B cell (primary cell): ENCODE data around the gene AFG1L. TPM values are rescaled to one million over a fixed set of nuclear protein-coding genes. Genes with fewer than 3 reads are reported as not detected.
A peak's percentile ranks its signal among the peaks of the same experiment; 100 is the strongest.

Experiments used
- ATAC-seq: fragments of 200-7000 bp; cut with Tn5 transposase; one replicate; pipeline ENCODE4 v1.10.0; 2021; ENCODE audit warnings: low read depth, mild to moderate bottlenecking, moderate number of reproducible peaks, moderate library complexity
- CTCF ChIA-PET: fragments of 350-600 bp; sonication (Branson Sonifier 250); formaldehyde crosslinking; loops from one replicate; lab custom pipeline; 2021; ENCODE audit warnings: antibody characterized with exemption, inconsistent platforms; lab: Charles Lee
- POLR2A ChIA-PET: fragments of 350-600 bp; sonication (Branson Sonifier 250); formaldehyde crosslinking; loops from one replicate; lab custom pipeline; 2021; ENCODE audit warnings: antibody characterized with exemption; lab: Charles Lee
- DNase-seq: peaks from one replicate; pipeline ENCODE4 v3.0.0; 2013
- H2AFZ ChIP-seq: 2 replicates; pipeline ENCODE4 v1.6.1; 2012; ENCODE audit warnings: mild to moderate bottlenecking, low read depth, low read length; ENCODE audit not compliant: insufficient read depth, poor library complexity, severe bottlenecking
- H3K27ac ChIP-seq, 2 donors: 1 replicate in 1 of 2; 2 replicates in 1 of 2; pipeline ENCODE4 v1.5.1; 2012 to 2013; ENCODE audit warnings: low read length in 2 of 2, mild to moderate bottlenecking in 2 of 2, moderate library complexity in 1 of 2
- H3K27me3 ChIP-seq, 4 experiments: fragments of 200-600 bp in 1 of 4; sonication (generic) in 1 of 4; replicated peaks in 1 of 4; 1 replicate in 2 of 4; 2 replicates in 2 of 4; pipeline versions ENCODE4 v1.6.1 to v1.7.0; 2013 to 2016; ENCODE audit warnings: low read length in 3 of 4, mild to moderate bottlenecking in 2 of 4, mixed read lengths in 1 of 4, moderate library complexity in 1 of 4; ENCODE audit not compliant: insufficient read depth in 4 of 4, control insufficient read depth in 3 of 4; ENCODE audit errors: control extremely low read depth in 1 of 4
- H3K36me3 ChIP-seq, 2 experiments: replicated peaks in 1 of 2; 1 replicate in 1 of 2; 2 replicates in 1 of 2; pipeline versions ENCODE4 v1.6.1 to v1.7.1; 2013; ENCODE audit warnings: low read length in 1 of 2; ENCODE audit not compliant: insufficient read depth in 2 of 2, control insufficient read depth in 1 of 2; ENCODE audit errors: control extremely low read depth in 1 of 2, extremely low read depth in 1 of 2
- H3K4me1 ChIP-seq, 2 donors: fragments of 200-600 bp in 1 of 2; sonication (generic) in 1 of 2; 1 replicate in 1 of 2; 2 replicates in 1 of 2; pipeline versions ENCODE4 v1.5.1 to v1.6.1; 2013 to 2017; ENCODE audit warnings: low read length in 2 of 2; ENCODE audit not compliant: control insufficient read depth in 2 of 2, insufficient read depth in 2 of 2
- H3K4me2 ChIP-seq: replicated peaks from 2 replicates; pipeline ENCODE3; 2012; ENCODE audit warnings: mild to moderate bottlenecking, low read depth, low read length; ENCODE audit not compliant: poor library complexity, severe bottlenecking
- H3K4me3 ChIP-seq, 5 experiments: fragments of 200-600 bp in 1 of 5; sonication (generic) in 1 of 5; 1 replicate in 3 of 5; 2 replicates in 2 of 5; pipeline versions ENCODE4 v1.5.1 to v1.7.0; 2011 to 2016; ENCODE audit warnings: low read length in 4 of 5, mild to moderate bottlenecking in 4 of 5, low read depth in 2 of 5, control low read depth in 1 of 5, moderate library complexity in 1 of 5; ENCODE audit not compliant: insufficient read depth in 1 of 5; ENCODE audit errors: control extremely low read depth in 1 of 5, extremely low read depth in 1 of 5
- H3K79me2 ChIP-seq: fragments of 200-600 bp; sonication (generic); one replicate; pipeline ENCODE4 v1.6.0; 2016; ENCODE audit warnings: low read length; ENCODE audit not compliant: control insufficient read depth, insufficient read depth
- H3K9ac ChIP-seq: fragments of 200-600 bp; sonication (generic); 2 replicates; pipeline ENCODE4 v1.6.1; 2017; ENCODE audit warnings: mild to moderate bottlenecking, low read length, moderate library complexity
- H3K9me3 ChIP-seq, 3 donors: one replicate each; pipeline versions ENCODE4 v1.6.1 to v1.7.1; 2013; ENCODE audit warnings: low read length in 2 of 3; ENCODE audit not compliant: control insufficient read depth in 2 of 3, insufficient read depth in 1 of 3; ENCODE audit errors: control extremely low read depth in 1 of 3
- H4K20me1 ChIP-seq: 2 replicates; pipeline ENCODE4 v1.6.0; 2012; ENCODE audit warnings: mild to moderate bottlenecking, low read length; ENCODE audit not compliant: insufficient read depth, control insufficient read depth, poor library complexity, severe bottlenecking
- H3K27ac Mint-ChIP-seq: one replicate; pipeline ENCODE4 v1.8.0; 2021; ENCODE audit warnings: mixed read lengths
- H3K27me3 Mint-ChIP-seq: one replicate; pipeline ENCODE4 v1.8.0; 2021; ENCODE audit warnings: mixed read lengths
- H3K4me1 Mint-ChIP-seq: one replicate; pipeline ENCODE4 v1.8.0; 2021; ENCODE audit warnings: mixed read lengths
- H3K4me3 Mint-ChIP-seq: one replicate; pipeline ENCODE4 v1.8.0; 2021; ENCODE audit warnings: mixed read lengths
- H3K9me3 Mint-ChIP-seq: one replicate; pipeline ENCODE4 v1.8.0; 2022; ENCODE audit warnings: mixed read lengths; ENCODE audit not compliant: insufficient read depth
- CTCF ChIP-seq: fragments of 200-600 bp; IDR thresholded peaks from one replicate; pipeline ENCODE4 v1.8.0; 2022; ENCODE audit warnings: antibody characterized with exemption, mild to moderate bottlenecking
- EZH2 ChIP-seq: IDR thresholded peaks from 2 replicates; pipeline ENCODE4 v1.6.1; 2012; ENCODE audit warnings: borderline replicate concordance, low read depth, mild to moderate bottlenecking, moderate library complexity, low read length; ENCODE audit not compliant: insufficient read depth, poor library complexity, severe bottlenecking
- WGBS: methylation state at CpG from one replicate; pipeline ENCODE4 v1.1.5; 2013; ENCODE audit warnings: missing lambda C conversion rate; ENCODE audit not compliant: insufficient coverage; 5-methylcytosine and 5-hydroxymethylcytosine counted together
- intact Hi-C: fragments of 100-400 bp; cut with micrococcal nuclease; formaldehyde crosslinking; loops from one replicate; pipeline ENCODE4 v1.10.0; 2022
- polyA plus RNA-seq: library from polyadenylated mRNA; depleted of rRNA; stranded (reverse); fragments of >200 nt; gene quantifications from 2 replicates; pipeline ENCODE4 v1.2.3, GENCODE V29; 2012
- total RNA-seq, 2 donors: library from RNA; stranded (reverse); fragments of 120-200 nt in 1 of 2; gene quantifications; 1 replicate in 1 of 2; 2 replicates in 1 of 2; pipeline versions ENCODE4 v1.2.3 to v1.2.4, GENCODE V29; 2013 to 2022

AFG1L gene
- total and polyA plus RNA-seq, 2 donors (not counting 1 experiment from before 2014, with no cell fraction given) = 1.8 to 14.2 TPM

GRCh38 chr6:108309844-108310243 lies 15.0 kb downstream of the AFG1L start:
- Histone ChIP-seq H3K4me2 (no peak overlapping the region), H3K9ac (no peak overlapping the region), H4K20me1 (no peaks in the 10 kb centered on the region), H3K79me2 (peaks cover 22% of the 10 kb centered on the region), H3K27me3 (no peaks in the 10 kb centered on the region), H3K4me1 (peaks cover 12 to 13% of the 10 kb centered on the region in 2 donors), H3K4me3 (no peak overlapping the region), H3K27ac (no peak overlapping the region), H3K9me3 (peaks cover 0 to 3% (median 0%) of the 10 kb centered on the region in 3 donors), H3K36me3 (no peaks in the 10 kb centered on the region), H2AFZ (no peak overlapping the region)
- H3K27ac Mint-ChIP-seq = no peak overlapping the region
- H3K9me3 Mint-ChIP-seq = no peaks in the 10 kb centered on the region
- H3K27me3 Mint-ChIP-seq = no peaks in the 10 kb centered on the region
- ChIA-PET CTCF (interaction anchor here (1.4 kb wide), 1 partner anchor 48 kb away, joined by 4 read pairs; the partner anchor contains the start of gene SNX3), POLR2A (no interaction called here)
- DNase-seq = peak; percentile 34
- intact Hi-C loops = no loop called here
- ATAC-seq = no peak
- H3K4me1 Mint-ChIP-seq = peaks cover 28% of the 10 kb centered on the region
- H3K4me3 Mint-ChIP-seq = no peak overlapping the region
- no peak for TF ChIP-seq CTCF
- TF ChIP-seq EZH2 = no peak
- no CpG with 5 or more reads among the region's 5 CpGs for WGBS

GRCh38 chr6:108312605-108313004 lies 17.8 kb downstream of the AFG1L start:
- intact Hi-C loops = no loop called here
- DNase-seq (no peak), ATAC-seq (no peak)
- no peak overlapping the region for H3K27ac Mint-ChIP-seq
- ChIA-PET POLR2A (no interaction called here), CTCF (no interaction called here)
- H3K4me2 ChIP-seq = no peak overlapping the region
- no peak overlapping the region for H3K4me3 ChIP-seq
- peaks cover 37% of the 10 kb centered on the region for H3K4me1 Mint-ChIP-seq
- H3K9me3 ChIP-seq = peaks cover 0 to 3% (median 0%) of the 10 kb centered on the region in 3 donors
- H3K27ac ChIP-seq = no peak overlapping the region
- H3K27me3 ChIP-seq = no peaks in the 10 kb centered on the region
- no peaks in the 10 kb centered on the region for H4K20me1 ChIP-seq
- H3K4me1 ChIP-seq = peaks cover 20 to 23% of the 10 kb centered on the region in 2 donors
- H3K36me3 ChIP-seq = no peaks in the 10 kb centered on the region
- no peaks in the 10 kb centered on the region for H3K9me3 Mint-ChIP-seq
- H3K79me2 ChIP-seq = peaks cover 22% of the 10 kb centered on the region
- H3K27me3 Mint-ChIP-seq = no peaks in the 10 kb centered on the region
- H2AFZ ChIP-seq = no peak overlapping the region
- no peak overlapping the region for H3K4me3 Mint-ChIP-seq
- no peak overlapping the region for H3K9ac ChIP-seq
- TF ChIP-seq CTCF (no peak), EZH2 (no peak)
